ENCODE measurements around the gene SORBS1.

The SORBS1 gene

GRCh38 chr10:95559896-95560277 lies 1.3 kb downstream of the SORBS1 start:
- Mint-ChIP-seq H3K4me3 (peak overlapping the region; percentile 86), H3K4me1 (peaks cover 14% of the 10 kb centered on the region), H3K36me3 (no peaks in the 10 kb centered on the region), H3K27me3 (peaks cover 54% of the 10 kb centered on the region), H3K9me3 (no peaks in the 10 kb centered on the region), H3K27ac (no peak overlapping the region)
- no peak for DNase-seq
- CTCF ChIA-PET, result no interaction called here

- Mint-ChIP-seq H3K4me3 (peak overlapping the region; percentile 15), H3K4me1 (peaks cover 14% of the 10 kb centered on the region), H3K27ac (no peak overlapping the region), H3K9me3 (no peaks in the 10 kb centered on the region), H3K36me3 (no peaks in the 10 kb centered on the region), H3K27me3 (peaks cover 51% of the 10 kb centered on the region)
- DNase-seq, result no peak
- CTCF ChIA-PET, result no interaction called here
Observed at GRCh38 chr10:95559471-95559870, 1.7 kb downstream of the SORBS1 start.

- no peak overlapping the region for H3K4me3 Mint-ChIP-seq
- no peak overlapping the region for H3K27ac Mint-ChIP-seq
- no peaks in the 10 kb centered on the region for H3K36me3 Mint-ChIP-seq
- CTCF ChIA-PET, result no interaction called here
- DNase-seq, result no peak
- peaks cover 48% of the 10 kb centered on the region for H3K27me3 Mint-ChIP-seq
- H3K9me3 Mint-ChIP-seq, result no peaks in the 10 kb centered on the region
- H3K4me1 Mint-ChIP-seq, result peaks cover 14% of the 10 kb centered on the region
Observed at GRCh38 chr10:95558593-95559320, 2.4 kb downstream of the SORBS1 start.

GRCh38 chr10:95556994-95557767 lies 4.0 kb downstream of the SORBS1 start:
- CTCF ChIA-PET, result no interaction called here
- Mint-ChIP-seq H3K27me3 (peaks cover 42% of the 10 kb centered on the region), H3K4me3 (no peak overlapping the region), H3K9me3 (peaks cover 2% of the 10 kb centered on the region), H3K27ac (no peak overlapping the region), H3K36me3 (no peaks in the 10 kb centered on the region), H3K4me1 (peaks cover 14% of the 10 kb centered on the region)
- DNase-seq, result no peak

- Mint-ChIP-seq H3K36me3 (no peaks in the 10 kb centered on the region), H3K4me1 (no peaks in the 10 kb centered on the region), H3K9me3 (peaks cover 2% of the 10 kb centered on the region), H3K27ac (no peak overlapping the region), H3K27me3 (peaks cover 17% of the 10 kb centered on the region), H3K4me3 (no peak overlapping the region)
- no peak for DNase-seq
- CTCF ChIA-PET, result no interaction called here
Observed at GRCh38 chr10:95553674-95554073, 7.5 kb downstream of the SORBS1 start.

GRCh38 chr10:95552679-95553342 lies 8.4 kb downstream of the SORBS1 start:
- DNase-seq, result no peak
- CTCF ChIA-PET, result no interaction called here
- no peak overlapping the region for H3K4me3 Mint-ChIP-seq
- no peaks in the 10 kb centered on the region for H3K36me3 Mint-ChIP-seq
- no peak overlapping the region for H3K27ac Mint-ChIP-seq
- peaks cover 2% of the 10 kb centered on the region for H3K9me3 Mint-ChIP-seq
- H3K27me3 Mint-ChIP-seq, result peaks cover 17% of the 10 kb centered on the region
- H3K4me1 Mint-ChIP-seq, result no peaks in the 10 kb centered on the region

GRCh38 chr10:95550073-95550672 lies 11.0 kb downstream of the SORBS1 start:
- H3K4me1 Mint-ChIP-seq, result no peaks in the 10 kb centered on the region
- peaks cover 15% of the 10 kb centered on the region for H3K27me3 Mint-ChIP-seq
- H3K36me3 Mint-ChIP-seq, result no peaks in the 10 kb centered on the region
- peaks cover 2% of the 10 kb centered on the region for H3K9me3 Mint-ChIP-seq
- no peak for DNase-seq
- no peak overlapping the region for H3K27ac Mint-ChIP-seq
- H3K4me3 Mint-ChIP-seq, result no peak overlapping the region
- CTCF ChIA-PET, result no interaction called here

- Mint-ChIP-seq H3K9me3 (no peaks in the 10 kb centered on the region), H3K4me1 (no peaks in the 10 kb centered on the region), H3K36me3 (no peaks in the 10 kb centered on the region), H3K27me3 (peaks cover 15% of the 10 kb centered on the region), H3K4me3 (no peak overlapping the region), H3K27ac (no peak overlapping the region)
- CTCF ChIA-PET, result no interaction called here
- DNase-seq, result no peak
Observed at GRCh38 chr10:95547791-95548435, 13.3 kb downstream of the SORBS1 start.

GRCh38 chr10:95547197-95547596 lies 14.0 kb downstream of the SORBS1 start:
- H3K27ac Mint-ChIP-seq, result no peak overlapping the region
- no peaks in the 10 kb centered on the region for H3K36me3 Mint-ChIP-seq

GRCh38 chr10:95545981-95546380 lies 15.2 kb downstream of the SORBS1 start:
- no peak overlapping the region for H3K27ac Mint-ChIP-seq
- CTCF ChIA-PET, result interaction anchor here (0.5 kb wide), 1 partner anchor 1244 kb away, joined by 3 read pairs; no protein-coding TSS in a partner anchor
- peaks cover 19% of the 10 kb centered on the region for H3K27me3 Mint-ChIP-seq

More at GRCh38 chr10:95547197-95547596, 14.0 kb downstream of the SORBS1 start:
- no peaks in the 10 kb centered on the region for H3K9me3 Mint-ChIP-seq
- DNase-seq, result no peak
- CTCF ChIA-PET, result no interaction called here
- H3K27me3 Mint-ChIP-seq, result peaks cover 15% of the 10 kb centered on the region
- no peaks in the 10 kb centered on the region for H3K4me1 Mint-ChIP-seq
- H3K4me3 Mint-ChIP-seq, result no peak overlapping the region

GRCh38 chr10:95544783-95545500 lies 16.2 kb downstream of the SORBS1 start:
- Mint-ChIP-seq H3K27me3 (peaks cover 17% of the 10 kb centered on the region), H3K9me3 (no peaks in the 10 kb centered on the region), H3K36me3 (no peaks in the 10 kb centered on the region), H3K4me3 (no peak overlapping the region), H3K27ac (no peak overlapping the region), H3K4me1 (no peaks in the 10 kb centered on the region)
- no peak for DNase-seq
- CTCF ChIA-PET, result no interaction called here

More at GRCh38 chr10:95545981-95546380, 15.2 kb downstream of the SORBS1 start:
- Mint-ChIP-seq H3K36me3 (no peaks in the 10 kb centered on the region), H3K4me1 (no peaks in the 10 kb centered on the region), H3K9me3 (no peaks in the 10 kb centered on the region), H3K4me3 (no peak overlapping the region)
- DNase-seq, result no peak

- CTCF ChIA-PET, result interaction anchor here (1.0 kb wide), 1 partner anchor 113 kb away, joined by 3 read pairs; no protein-coding TSS in a partner anchor
- Mint-ChIP-seq H3K9me3 (no peaks in the 10 kb centered on the region), H3K27ac (no peak overlapping the region), H3K27me3 (peaks cover 13% of the 10 kb centered on the region), H3K36me3 (no peaks in the 10 kb centered on the region), H3K4me3 (no peak overlapping the region), H3K4me1 (no peaks in the 10 kb centered on the region)
- DNase-seq, result no peak
Observed at GRCh38 chr10:95543459-95543858, 17.7 kb downstream of the SORBS1 start.

- H3K36me3 Mint-ChIP-seq, result no peaks in the 10 kb centered on the region
- H3K27ac Mint-ChIP-seq, result no peak overlapping the region
- no peak for DNase-seq
- CTCF ChIA-PET, result interaction anchor here (1.0 kb wide), 1 partner anchor 112 kb away, joined by 3 read pairs; no protein-coding TSS in a partner anchor
- H3K4me3 Mint-ChIP-seq, result no peak overlapping the region
- H3K4me1 Mint-ChIP-seq, result no peaks in the 10 kb centered on the region
- peaks cover 8% of the 10 kb centered on the region for H3K27me3 Mint-ChIP-seq
- H3K9me3 Mint-ChIP-seq, result no peaks in the 10 kb centered on the region
Observed at GRCh38 chr10:95542761-95543160, 18.4 kb downstream of the SORBS1 start.

Data from activated naive CD4-positive, alpha-beta T cell treated with anti-CD3 and anti-CD28 coated beads, Interleukin-2, amount 10 ng/mL, durations not matched to agents 7 days and 5 days (primary cell).